SU-DHL-6 (cell line): ENCODE results near the gene RAB40B.

Experiments
- H2AFZ ChIP-seq: fragments of 200-600 bp; sonication (generic); 2 replicates; pipeline ENCODE4 v1.6.1; 2014; ENCODE audit warnings: low read depth, mild to moderate bottlenecking, moderate library complexity, mixed read lengths, antibody characterized with exemption, low read length; ENCODE audit not compliant: severe bottlenecking
- H3F3A ChIP-seq: fragments of 200-600 bp; shearing (Covaris generic); 2 replicates; pipeline ENCODE4 v1.6.0; 2016; ENCODE audit warnings: antibody characterized with exemption, mild to moderate bottlenecking; ENCODE audit not compliant: insufficient read depth
- H3K27ac ChIP-seq: fragments of 200-600 bp; sonication (generic); 2 replicates; pipeline ENCODE4 v1.5.1; 2016; ENCODE audit warnings: low read depth, mild to moderate bottlenecking, low read length, moderate library complexity, mixed read lengths
- H3K27me3 ChIP-seq: fragments of 200-600 bp; sonication (generic), shearing (Covaris generic); 2 replicates; pipeline ENCODE4 v1.6.0; 2014; ENCODE audit warnings: mild to moderate bottlenecking, low read length
- H3K36me3 ChIP-seq: fragments of 200-600 bp; sonication (generic); 2 replicates; pipeline ENCODE4 v1.6.1; 2014; ENCODE audit warnings: mild to moderate bottlenecking, low read length, mixed read lengths
- H3K4me2 ChIP-seq: fragments of 300-600, 200-600 bp; shearing (Covaris generic), sonication (generic); 2 replicates; pipeline ENCODE4 v1.6.0; 2014; ENCODE audit warnings: low read length, low read depth, mild to moderate bottlenecking; ENCODE audit not compliant: poor library complexity, severe bottlenecking
- H3K4me3 ChIP-seq: fragments of 200-600 bp; sonication (generic); 2 replicates; pipeline ENCODE4 v1.5.1; 2014; ENCODE audit warnings: antibody characterized with exemption, low read length, mild to moderate bottlenecking, mixed read lengths; ENCODE audit not compliant: insufficient read depth, poor library complexity, severe bottlenecking
- H3K79me2 ChIP-seq: fragments of 200-600 bp; sonication (generic); 2 replicates; pipeline ENCODE4 v1.6.1; 2014; ENCODE audit warnings: mild to moderate bottlenecking, low read length, moderate library complexity; ENCODE audit not compliant: insufficient read depth
- H3K9ac ChIP-seq: fragments of 200-600 bp; sonication (generic); 2 replicates; pipeline ENCODE4 v1.7.0; 2014; ENCODE audit warnings: mild to moderate bottlenecking, low read length
- H3K9me2 ChIP-seq: fragments of 200-600 bp; sonication (generic); replicated peaks from 2 replicates; pipeline ENCODE4 v1.6.1; 2014; ENCODE audit warnings: low read length; ENCODE audit not compliant: insufficient read depth
- H3K9me3 ChIP-seq: fragments of 200-600 bp; sonication (generic); 2 replicates; pipeline ENCODE4 v1.6.1; 2014; ENCODE audit warnings: low read length, mixed read lengths; ENCODE audit not compliant: insufficient read depth
- H4K20me1 ChIP-seq: fragments of 200-600 bp; sonication (generic); 2 replicates; pipeline ENCODE4 v1.6.1; 2014; ENCODE audit warnings: low read depth, mild to moderate bottlenecking, antibody characterized with exemption, low read length, moderate library complexity, mixed read lengths
- CTCF ChIP-seq: fragments of 200-600 bp; sonication (generic); IDR thresholded peaks from one replicate; pipeline ENCODE4 v1.5.1; 2017; ENCODE audit warnings: antibody characterized with exemption, mild to moderate bottlenecking, low read length, moderate library complexity; ENCODE audit not compliant: insufficient read depth, poor library complexity, severe bottlenecking
- EZH2phosphoT487 ChIP-seq: fragments of 200-600 bp; sonication (generic), shearing (Covaris generic); conservative IDR thresholded peaks from 2 replicates; pipeline ENCODE4 v1.6.1; 2018; ENCODE audit warnings: mild to moderate bottlenecking, antibody characterized with exemption, low read length, moderate library complexity, mixed read lengths

Gene RAB40B

DNA sequence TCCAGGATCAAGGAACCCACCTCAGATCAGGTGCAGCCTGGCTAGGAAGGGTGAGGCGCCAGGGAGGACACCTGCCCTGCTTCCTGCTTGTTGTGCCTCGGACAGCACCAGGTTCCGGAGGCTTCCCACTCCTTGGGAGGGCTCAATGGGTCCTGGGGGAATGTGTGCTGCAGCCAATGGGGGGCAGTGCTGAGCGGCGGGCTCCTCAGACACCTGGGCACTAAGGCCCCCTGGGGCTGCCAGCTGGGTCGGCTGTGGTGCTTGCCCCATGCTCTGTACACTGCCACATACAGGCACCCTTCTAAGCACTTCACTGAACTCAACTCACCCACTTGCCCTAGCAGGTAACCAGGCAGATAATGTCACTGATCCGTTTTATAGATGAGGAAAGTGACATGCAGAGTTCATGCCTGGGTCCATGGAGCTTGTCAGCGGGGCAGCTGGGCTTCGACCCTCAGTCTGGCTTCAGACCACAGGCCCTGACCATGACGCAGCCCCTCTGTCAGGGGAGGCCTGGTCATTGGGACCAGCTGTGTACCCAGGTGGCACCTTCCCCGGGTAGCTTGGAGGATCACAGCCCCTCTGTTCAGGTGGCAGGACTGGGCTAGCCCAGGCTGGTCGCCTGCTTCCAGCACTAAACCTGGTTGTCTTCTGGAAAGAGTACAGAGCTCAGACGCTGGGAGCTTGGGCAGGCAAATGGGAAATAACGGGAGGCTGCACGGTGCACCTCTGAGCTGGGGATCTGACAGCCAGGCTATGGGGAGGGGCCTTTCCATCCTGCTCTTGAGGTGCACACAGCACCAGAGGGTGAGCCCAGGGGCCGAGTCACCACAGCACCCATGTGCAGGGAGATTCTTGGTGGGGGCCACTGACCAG is 45.1 kb upstream of the RAB40B start:
- H3K27ac ChIP-seq, result no peak overlapping the region
- H3K9ac ChIP-seq, result no peak overlapping the region
- no peak overlapping the region for H3K4me2 ChIP-seq
- H3K9me2 ChIP-seq, result no peaks in the 10 kb centered on the region
- TF ChIP-seq EZH2phosphoT487 (no peak), CTCF (no peak)
- H3F3A ChIP-seq, result no peaks in the 10 kb centered on the region
- H3K79me2 ChIP-seq, result no peaks in the 10 kb centered on the region
- H4K20me1 ChIP-seq, result no peaks in the 10 kb centered on the region
- no peak overlapping the region for H2AFZ ChIP-seq
- peaks cover 19% of the 10 kb centered on the region for H3K36me3 ChIP-seq
- no peaks in the 10 kb centered on the region for H3K27me3 ChIP-seq
- H3K4me3 ChIP-seq, result no peak overlapping the region
- H3K9me3 ChIP-seq, result peaks cover 19% of the 10 kb centered on the region; the same call in 1 of the 2 replicates

- no peaks in the 10 kb centered on the region for H3K27me3 ChIP-seq
- no peaks in the 10 kb centered on the region for H3F3A ChIP-seq
- TF ChIP-seq EZH2phosphoT487 (no peak), CTCF (no peak)
- H3K9me2 ChIP-seq, result no peaks in the 10 kb centered on the region
- H3K4me2 ChIP-seq, result no peak overlapping the region
- H3K9ac ChIP-seq, result no peak overlapping the region
- no peak overlapping the region for H2AFZ ChIP-seq
- H3K9me3 ChIP-seq, result peaks cover 19% of the 10 kb centered on the region; the same call in 1 of the 2 replicates
- no peak overlapping the region for H3K27ac ChIP-seq
- no peaks in the 10 kb centered on the region for H3K79me2 ChIP-seq
- H3K4me3 ChIP-seq, result no peak overlapping the region
- H4K20me1 ChIP-seq, result no peaks in the 10 kb centered on the region
- H3K36me3 ChIP-seq, result peaks cover 19% of the 10 kb centered on the region
These were observed 42.6 kb upstream of the RAB40B start for GRCh38 chr17:82740906-82741759.

GRCh38 chr17:82737967-82738877 is 39.7 kb upstream of the RAB40B start:
- Histone ChIP-seq H3K27ac (no peak overlapping the region), H3K79me2 (no peaks in the 10 kb centered on the region), H3K27me3 (no peaks in the 10 kb centered on the region), H4K20me1 (no peaks in the 10 kb centered on the region), H3K9me3 (peaks cover 23% of the 10 kb centered on the region; the same call in 1 of the 2 replicates), H2AFZ (no peak overlapping the region), H3K4me3 (no peak overlapping the region), H3F3A (no peaks in the 10 kb centered on the region), H3K9me2 (no peaks in the 10 kb centered on the region), H3K4me2 (no peak overlapping the region), H3K36me3 (peaks cover 24% of the 10 kb centered on the region), H3K9ac (no peak overlapping the region)
- TF ChIP-seq EZH2phosphoT487 (no peak), CTCF (no peak)
